Measurements from ENCODE around the gene ITGA2. TPM values are rescaled to one million over a fixed set of nuclear protein-coding genes. Genes with fewer than 3 reads are reported as not detected.

Gene ITGA2
- polyA plus RNA-seq, 3 donors = 0.34 to 0.99 (median 0.76) TPM

- WGBS, 3 donors = 92 to 95% (median 93%) methylated on average over 3 of the region's 3 CpGs
- no peak overlapping the region for H3K27ac ChIP-seq (ENCODE audit: low read depth, low read length)
Observed at GRCh38 chr5:52985306-52985705, 3.8 kb upstream of the ITGA2 start.

- no peak overlapping the region for H3K27ac ChIP-seq (ENCODE audit: low read depth, low read length)
- 52 to 61% (median 60%) methylated on average over 4 of the region's 4 CpGs for WGBS, 3 donors
Observed at GRCh38 chr5:52987711-52988331, 1.3 kb upstream of the ITGA2 start.

GRCh38 chr5:52988335-52989024, 672 bp upstream of the ITGA2 start:
- no peak overlapping the region for H3K27ac ChIP-seq (ENCODE audit: low read depth, low read length)
- WGBS, 3 donors = 5 to 13% (median 8%) methylated on average over 16 of the region's 16 CpGs

GRCh38 chr5:52989781-52990527, 802 bp downstream of the ITGA2 start:
- WGBS, 3 donors = 4 to 5% (median 4%) methylated on average over 27 of the region's 27 CpGs
- no peak overlapping the region for H3K27ac ChIP-seq (ENCODE audit: low read depth, low read length)

- no peak overlapping the region for H3K27ac ChIP-seq (ENCODE audit: low read depth, low read length)
Observed at GRCh38 chr5:52990528-52990925, 1.4 kb downstream of the ITGA2 start.

GRCh38 chr5:52993367-52993766, 4.2 kb downstream of the ITGA2 start:
- H3K27ac ChIP-seq (ENCODE audit: low read depth, low read length) = no peak overlapping the region
- 71 to 99% (median 98%) methylated on average over 2 of the region's 2 CpGs for WGBS, 3 donors

More at GRCh38 chr5:52990528-52990925, 1.4 kb downstream of the ITGA2 start:
- WGBS, 3 donors = 52 to 73% (median 66%) methylated on average over 4 of the region's 4 CpGs

GRCh38 chr5:52994266-52994665, 5.1 kb downstream of the ITGA2 start:
- whole genome bisulfite sequencing, 3 donors = 95 to 99% (median 97%) methylated on average over 1 of the region's 1 CpG
- no peak overlapping the region for H3K27ac ChIP-seq (ENCODE audit: low read depth, low read length)

GRCh38 chr5:52995095-52995494, 5.9 kb downstream of the ITGA2 start:
- 83 to 98% (median 97%) methylated on average over 1 of the region's 1 CpG for WGBS, 3 donors
- no peak overlapping the region for H3K27ac ChIP-seq (ENCODE audit: low read depth, low read length)

GRCh38 chr5:52995914-52996313, 6.8 kb downstream of the ITGA2 start:
- H3K27ac ChIP-seq (ENCODE audit: low read depth, low read length) = no peak overlapping the region
- 94 to 100% (median 100%) methylated on average over 1 of the region's 1 CpG for WGBS, 3 donors

GRCh38 chr5:52996979-52997378, 7.8 kb downstream of the ITGA2 start:
- 51 to 89% (median 89%) methylated on average over 1 of the region's 1 CpG for WGBS, 3 donors
- no peak overlapping the region for H3K27ac ChIP-seq (ENCODE audit: low read depth, low read length)

GRCh38 chr5:52997424-52997823, 8.3 kb downstream of the ITGA2 start:
- 37 to 86% (median 69%) methylated on average over 6 of the region's 6 CpGs for WGBS, 3 donors
- H3K27ac ChIP-seq (ENCODE audit: low read depth, low read length) = no peak overlapping the region

- H3K27ac ChIP-seq (ENCODE audit: low read depth, low read length) = no peak overlapping the region
- WGBS, 3 donors = 63 to 73% (median 70%) methylated on average over 2 of the region's 2 CpGs
Observed at GRCh38 chr5:52998552-52999313, 9.6 kb downstream of the ITGA2 start.

GRCh38 chr5:52999344-52999949, 10.3 kb downstream of the ITGA2 start:
- no peak overlapping the region for H3K27ac ChIP-seq (ENCODE audit: low read depth, low read length)
- WGBS, 3 donors = 92 to 94% (median 93%) methylated on average over 1 of the region's 1 CpG

GRCh38 chr5:53001541-53001940, 12.4 kb downstream of the ITGA2 start:
- no peak overlapping the region for H3K27ac ChIP-seq (ENCODE audit: low read depth, low read length)
- 96 to 99% (median 96%) methylated on average over 4 of the region's 4 CpGs for WGBS, 3 donors

GRCh38 chr5:53002491-53002890, 13.3 kb downstream of the ITGA2 start:
- no peak overlapping the region for H3K27ac ChIP-seq (ENCODE audit: low read depth, low read length)
- 55 to 78% (median 56%) methylated on average over 1 of the region's 1 CpG for WGBS, 3 donors

- H3K27ac ChIP-seq (ENCODE audit: low read depth, low read length) = no peak overlapping the region
- 90 to 96% (median 92%) methylated on average over 1 of the region's 1 CpG for WGBS, 3 donors
Observed at GRCh38 chr5:53003144-53003543, 14.0 kb downstream of the ITGA2 start.

GRCh38 chr5:53006911-53007890, 18.0 kb downstream of the ITGA2 start:
- 43 to 64% (median 50%) methylated on average over 4 of the region's 4 CpGs for WGBS, 3 donors
- no peak overlapping the region for H3K27ac ChIP-seq (ENCODE audit: low read depth, low read length)
